CD4-positive, alpha-beta T cell (primary cell): ENCODE measurements around the gene GALNT10. TPM values are rescaled to one million over a fixed set of nuclear protein-coding genes. Genes with fewer than 3 reads are reported as not detected.

Source experiments
- ATAC-seq: fragments of 200-7000 bp; cut with Tn5 transposase; one replicate; pipeline ENCODE4 v1.10.0; 2022; ENCODE audit warnings: mild to moderate bottlenecking; ENCODE audit not compliant: poor library complexity
- CTCF ChIA-PET: fragments of 350-600 bp; sonication (Branson Sonifier 250); formaldehyde crosslinking; loops from one replicate; lab custom pipeline; 2021; ENCODE audit warnings: antibody characterized with exemption, inconsistent platforms; lab: Charles Lee
- POLR2A ChIA-PET: fragments of 350-600 bp; sonication (Branson Sonifier 250); formaldehyde crosslinking; loops from one replicate; lab custom pipeline; 2021; ENCODE audit warnings: antibody characterized with exemption, inconsistent platforms; lab: Charles Lee
- DNase-seq, 14 experiments: peaks; one replicate each; pipeline ENCODE4 v3.0.0-alpha.2; 2013 to 2020; ENCODE audit warnings: mixed read lengths in 2 of 14
- H3K27ac ChIP-seq, 2 donors: one replicate each; pipeline versions ENCODE4 v1.5.1 to v1.7.0; 2013; ENCODE audit warnings: low read length in 2 of 2, low read depth in 1 of 2, mild to moderate bottlenecking in 1 of 2
- H3K27me3 ChIP-seq, 2 experiments: 1 replicate in 1 of 2; 2 replicates in 1 of 2; pipeline versions ENCODE4 v1.6.1 to v1.7.0; 2013; ENCODE audit warnings: low read length in 2 of 2, control low read depth in 1 of 2, mild to moderate bottlenecking in 1 of 2, moderate library complexity in 1 of 2; ENCODE audit not compliant: insufficient read depth in 2 of 2, control insufficient read depth in 1 of 2
- H3K36me3 ChIP-seq: one replicate; pipeline ENCODE4 v1.6.1; 2013; ENCODE audit warnings: low read length, control low read depth; ENCODE audit not compliant: insufficient read depth
- H3K4me1 ChIP-seq: one replicate; pipeline ENCODE4 v1.6.1; 2013; ENCODE audit warnings: low read length, control low read depth; ENCODE audit not compliant: insufficient read depth
- H3K4me3 ChIP-seq: one replicate; pipeline ENCODE4 v1.5.1; 2013; ENCODE audit warnings: mild to moderate bottlenecking, low read length, moderate library complexity
- H3K9me3 ChIP-seq, 2 experiments: 1 replicate in 1 of 2; 2 replicates in 1 of 2; pipeline versions ENCODE4 v1.6.1 to v1.7.0; 2013; ENCODE audit warnings: low read length in 2 of 2, mild to moderate bottlenecking in 2 of 2, control low read depth in 1 of 2, moderate library complexity in 1 of 2; ENCODE audit not compliant: control insufficient read depth in 1 of 2, insufficient read depth in 1 of 2
- H3K27ac Mint-ChIP-seq: one replicate; pipeline ENCODE4 v1.8.0; 2020; ENCODE audit warnings: mixed read lengths
- H3K27me3 Mint-ChIP-seq: one replicate; pipeline ENCODE4 v1.8.0; 2021; ENCODE audit warnings: mixed read lengths
- H3K36me3 Mint-ChIP-seq: one replicate; pipeline ENCODE4 v1.8.0; 2021; ENCODE audit warnings: low read depth, mixed read lengths
- H3K4me1 Mint-ChIP-seq: one replicate; pipeline ENCODE4 v1.8.0; 2021; ENCODE audit warnings: low read depth, mixed read lengths
- H3K4me3 Mint-ChIP-seq: one replicate; pipeline ENCODE4 v1.8.0; 2020; ENCODE audit warnings: mild to moderate bottlenecking, mixed read lengths
- H3K9me3 Mint-ChIP-seq: one replicate; pipeline ENCODE4 v1.8.0; 2020; ENCODE audit warnings: mixed read lengths
- intact Hi-C, 2 experiments: fragments of 100-400 bp; cut with DNase I in 1 of 2; cut with micrococcal nuclease in 1 of 2; formaldehyde crosslinking; loops; one replicate each; pipeline versions ENCODE4 v1.15.1 to v1.9.0; 2023 to 2025; cut with DNase I, micrococcal nuclease
- total RNA-seq, 174 experiments: library from RNA in 2 of 174; stranded (reverse) in 2 of 174; gene quantifications; one replicate each; pipeline ENCODE4 v1.2.3 and lab custom pipeline; 2021 to 2026
- TF ChIP-seq, protein P1 (sequence below): fragments of 200-600 bp; IDR thresholded peaks from one replicate; pipeline ENCODE4 v1.8.0; 2022; ENCODE audit warnings: antibody characterized with exemption, mild to moderate bottlenecking

The GALNT10 gene
- total RNA-seq, 2 experiments from 2014 or later: 21.7 to 23.0 TPM

DNA sequence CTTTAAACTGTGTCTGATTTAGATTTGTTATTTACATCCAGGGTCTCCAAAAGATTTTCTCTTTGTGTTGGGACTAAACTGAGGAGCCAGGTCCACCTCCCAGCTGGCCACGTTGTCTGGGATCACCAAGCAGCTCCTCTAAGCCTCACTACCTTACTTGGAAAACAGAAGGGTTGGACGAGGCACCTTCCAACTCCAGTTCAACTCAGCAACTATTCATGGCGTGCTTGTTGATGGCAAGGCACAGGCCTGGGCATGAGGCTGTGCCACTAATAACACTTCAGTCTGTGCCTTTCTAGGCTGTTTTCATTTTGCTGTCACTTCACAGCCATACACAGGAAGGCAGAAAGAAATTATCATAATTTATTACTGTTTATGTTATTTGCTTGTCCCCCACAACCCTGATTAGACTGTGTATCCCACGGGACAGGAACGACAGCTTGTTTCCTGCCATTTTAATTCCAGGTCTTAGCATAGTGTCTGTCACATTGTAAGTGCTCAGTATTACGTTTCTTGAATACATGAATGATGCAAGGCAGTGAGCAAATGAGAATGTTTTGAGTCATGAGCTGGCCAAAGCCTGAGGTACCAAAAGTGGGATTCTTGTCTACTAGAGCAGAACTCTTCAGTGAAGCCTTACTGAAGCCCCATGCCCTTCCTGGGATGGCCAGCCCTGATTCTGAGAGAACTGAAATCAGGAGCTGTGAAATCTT, 125.8 kb downstream of the GALNT10 start:
- H3K27ac Mint-ChIP-seq: no peak overlapping the region
- DNase-seq: no peak
- no peak overlapping the region for H3K27ac ChIP-seq
- no peaks in the 10 kb centered on the region for H3K27me3 ChIP-seq
- TF ChIP-seq, protein P1, sequence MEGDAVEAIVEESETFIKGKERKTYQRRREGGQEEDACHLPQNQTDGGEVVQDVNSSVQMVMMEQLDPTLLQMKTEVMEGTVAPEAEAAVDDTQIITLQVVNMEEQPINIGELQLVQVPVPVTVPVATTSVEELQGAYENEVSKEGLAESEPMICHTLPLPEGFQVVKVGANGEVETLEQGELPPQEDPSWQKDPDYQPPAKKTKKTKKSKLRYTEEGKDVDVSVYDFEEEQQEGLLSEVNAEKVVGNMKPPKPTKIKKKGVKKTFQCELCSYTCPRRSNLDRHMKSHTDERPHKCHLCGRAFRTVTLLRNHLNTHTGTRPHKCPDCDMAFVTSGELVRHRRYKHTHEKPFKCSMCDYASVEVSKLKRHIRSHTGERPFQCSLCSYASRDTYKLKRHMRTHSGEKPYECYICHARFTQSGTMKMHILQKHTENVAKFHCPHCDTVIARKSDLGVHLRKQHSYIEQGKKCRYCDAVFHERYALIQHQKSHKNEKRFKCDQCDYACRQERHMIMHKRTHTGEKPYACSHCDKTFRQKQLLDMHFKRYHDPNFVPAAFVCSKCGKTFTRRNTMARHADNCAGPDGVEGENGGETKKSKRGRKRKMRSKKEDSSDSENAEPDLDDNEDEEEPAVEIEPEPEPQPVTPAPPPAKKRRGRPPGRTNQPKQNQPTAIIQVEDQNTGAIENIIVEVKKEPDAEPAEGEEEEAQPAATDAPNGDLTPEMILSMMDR: no peak
- H3K9me3 ChIP-seq: no peaks in the 10 kb centered on the region
- peaks cover 11% of the 10 kb centered on the region for H3K36me3 Mint-ChIP-seq
- no peak for ATAC-seq
- H3K4me3 ChIP-seq: no peak overlapping the region
- H3K36me3 ChIP-seq: peaks cover 11% of the 10 kb centered on the region
- H3K9me3 Mint-ChIP-seq: no peaks in the 10 kb centered on the region
- no peaks in the 10 kb centered on the region for H3K27me3 Mint-ChIP-seq
- H3K4me3 Mint-ChIP-seq: no peak overlapping the region
- intact Hi-C loops: no loop called here
- H3K4me1 ChIP-seq: no peaks in the 10 kb centered on the region
- ChIA-PET POLR2A (no interaction called here), CTCF (no interaction called here)
- H3K4me1 Mint-ChIP-seq: no peaks in the 10 kb centered on the region

DNA sequence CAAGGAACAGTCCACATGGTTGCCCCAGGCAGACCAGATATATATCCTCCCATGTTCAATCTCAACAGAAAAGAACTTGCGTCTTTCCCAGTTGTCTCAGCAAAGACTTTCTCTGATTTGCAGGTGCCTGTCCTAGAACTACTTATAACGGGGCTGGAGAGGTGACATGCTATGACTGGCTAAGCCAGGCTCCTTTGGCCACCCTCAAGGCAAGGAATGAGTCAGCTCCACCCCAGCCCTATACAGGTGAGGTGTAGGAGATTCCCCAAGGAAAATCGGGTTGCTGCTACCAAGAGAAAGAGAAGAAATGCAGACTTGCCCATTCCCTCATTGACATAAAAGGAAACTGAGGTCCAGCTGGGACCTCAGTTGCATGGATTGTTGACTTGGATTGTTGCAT, 127.4 kb downstream of the GALNT10 start:
- H3K4me3 ChIP-seq: no peak overlapping the region
- intact Hi-C loops: no loop called here
- H3K27me3 ChIP-seq: no peaks in the 10 kb centered on the region
- H3K4me3 Mint-ChIP-seq: no peak overlapping the region
- TF ChIP-seq, protein P1: no peak
- H3K36me3 Mint-ChIP-seq: peaks cover 16% of the 10 kb centered on the region
- H3K36me3 ChIP-seq: peaks cover 14% of the 10 kb centered on the region
- no peak for ATAC-seq
- H3K9me3 Mint-ChIP-seq: no peaks in the 10 kb centered on the region
- no peaks in the 10 kb centered on the region for H3K4me1 Mint-ChIP-seq
- no peak overlapping the region for H3K27ac Mint-ChIP-seq
- CTCF ChIA-PET: no interaction called here
- no peak overlapping the region for H3K27ac ChIP-seq
- H3K27me3 Mint-ChIP-seq: no peaks in the 10 kb centered on the region
- no peak for DNase-seq
- no peaks in the 10 kb centered on the region for H3K9me3 ChIP-seq
- H3K4me1 ChIP-seq: no peaks in the 10 kb centered on the region
- POLR2A ChIA-PET: no interaction called here

DNA sequence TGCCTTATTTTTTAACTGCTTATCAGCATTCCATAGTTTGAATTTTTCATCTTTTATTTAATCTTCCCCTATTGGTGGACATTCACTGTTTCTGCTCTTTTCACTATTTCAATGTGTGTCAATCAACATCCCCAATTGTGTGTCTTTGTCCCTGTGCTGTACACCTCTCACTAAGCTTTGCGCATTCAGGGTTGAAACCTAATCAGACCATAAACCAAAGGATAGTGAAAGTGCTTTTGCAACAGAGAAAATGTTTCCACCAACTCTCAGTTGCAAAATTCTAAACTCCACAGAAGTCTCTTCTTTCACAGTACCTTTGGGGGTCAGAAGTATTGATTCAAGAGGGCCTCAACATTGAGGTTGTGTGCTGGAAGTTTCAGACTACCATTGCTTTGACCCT, 128.2 kb downstream of the GALNT10 start:
- POLR2A ChIA-PET: no interaction called here
- peaks cover 22% of the 10 kb centered on the region for H3K36me3 Mint-ChIP-seq
- H3K4me3 ChIP-seq: no peak overlapping the region
- H3K27me3 ChIP-seq: no peaks in the 10 kb centered on the region
- H3K4me1 Mint-ChIP-seq: no peaks in the 10 kb centered on the region
- no peaks in the 10 kb centered on the region for H3K9me3 Mint-ChIP-seq
- H3K27ac ChIP-seq: no peak overlapping the region
- TF ChIP-seq, protein P1: no peak
- DNase-seq: no peak
- H3K27ac Mint-ChIP-seq: no peak overlapping the region
- no peaks in the 10 kb centered on the region for H3K9me3 ChIP-seq
- ATAC-seq: no peak
- H3K27me3 Mint-ChIP-seq: no peaks in the 10 kb centered on the region
- intact Hi-C loops: no loop called here
- CTCF ChIA-PET: no interaction called here
- peaks cover 17% of the 10 kb centered on the region for H3K36me3 ChIP-seq
- no peak overlapping the region for H3K4me3 Mint-ChIP-seq
- H3K4me1 ChIP-seq: no peaks in the 10 kb centered on the region
